Measurements from ENCODE around the gene ZNF512B.
"Not testable (repeated sequence)": the region's sequence is repeated elsewhere in the genome, so short reads cannot be mapped to it uniquely, and the experiment has no call there.

ZNF512B gene

GRCh38 chr20:63966172-63966943 lies 3.4 kb downstream of the ZNF512B start:
- no peak for ATAC-seq (replicated peaks; ENCODE audit: extremely low read depth, poor library complexity, severe bottlenecking)
- no peaks in the 10 kb centered on the region for H3K9me3 Mint-ChIP-seq
- no peak overlapping the region for H3K4me3 Mint-ChIP-seq
- DNase-seq (ENCODE audit: low spot score in 2 of 2) = no peak
- H3K27ac Mint-ChIP-seq (ENCODE audit: low read depth) = no peak overlapping the region
- H3K36me3 Mint-ChIP-seq (ENCODE audit: insufficient read depth) = peaks cover 7% of the 10 kb centered on the region
- H3K4me1 Mint-ChIP-seq = peaks cover 8% of the 10 kb centered on the region
- no peaks in the 10 kb centered on the region for H3K27me3 Mint-ChIP-seq

GRCh38 chr20:63964412-63964811 lies 5.3 kb downstream of the ZNF512B start:
- peaks cover 6% of the 10 kb centered on the region for H3K36me3 Mint-ChIP-seq (ENCODE audit: insufficient read depth)
- peaks cover 8% of the 10 kb centered on the region for H3K4me1 Mint-ChIP-seq
- H3K27ac Mint-ChIP-seq (ENCODE audit: low read depth) = no peak overlapping the region
- DNase-seq (ENCODE audit: low spot score in 2 of 2) (no peak), ATAC-seq (replicated peaks; ENCODE audit: extremely low read depth, poor library complexity, severe bottlenecking) (no peak)
- no peaks in the 10 kb centered on the region for H3K9me3 Mint-ChIP-seq
- H3K27me3 Mint-ChIP-seq = no peaks in the 10 kb centered on the region
- no peak overlapping the region for H3K4me3 Mint-ChIP-seq

GRCh38 chr20:63963784-63964301 lies 5.9 kb downstream of the ZNF512B start:
- Mint-ChIP-seq H3K27ac (ENCODE audit: low read depth) (no peak overlapping the region), H3K4me1 (peaks cover 6% of the 10 kb centered on the region), H3K36me3 (ENCODE audit: insufficient read depth) (peaks cover 4% of the 10 kb centered on the region), H3K4me3 (no peak overlapping the region), H3K9me3 (no peaks in the 10 kb centered on the region), H3K27me3 (no peaks in the 10 kb centered on the region)
- DNase-seq (ENCODE audit: low spot score in 2 of 2) = no peak
- ATAC-seq (replicated peaks; ENCODE audit: extremely low read depth, poor library complexity, severe bottlenecking) = no peak

- Mint-ChIP-seq H3K27me3 (no peaks in the 10 kb centered on the region), H3K36me3 (ENCODE audit: insufficient read depth) (peaks cover 3% of the 10 kb centered on the region), H3K27ac (ENCODE audit: low read depth) (no peak overlapping the region), H3K9me3 (no peaks in the 10 kb centered on the region), H3K4me3 (no peak overlapping the region), H3K4me1 (peaks cover 1% of the 10 kb centered on the region)
- ATAC-seq (replicated peaks; ENCODE audit: extremely low read depth, poor library complexity, severe bottlenecking) (no peak), DNase-seq (ENCODE audit: low spot score in 2 of 2) (no peak)
Observed at GRCh38 chr20:63963348-63963741, 6.4 kb downstream of the ZNF512B start.

- DNase-seq (ENCODE audit: low spot score in 2 of 2) (no peak), ATAC-seq (replicated peaks; ENCODE audit: extremely low read depth, poor library complexity, severe bottlenecking) (no peak)
- Mint-ChIP-seq H3K4me1 (no peaks in the 10 kb centered on the region), H3K36me3 (ENCODE audit: insufficient read depth) (peaks cover 4% of the 10 kb centered on the region), H3K27ac (ENCODE audit: low read depth) (no peak overlapping the region), H3K4me3 (no peak overlapping the region), H3K27me3 (no peaks in the 10 kb centered on the region), H3K9me3 (no peaks in the 10 kb centered on the region)
Observed at GRCh38 chr20:63962426-63963347, 7.0 kb downstream of the ZNF512B start.

GRCh38 chr20:63961664-63962425 lies 7.9 kb downstream of the ZNF512B start:
- Mint-ChIP-seq H3K27ac (ENCODE audit: low read depth) (no peak overlapping the region), H3K9me3 (no peaks in the 10 kb centered on the region), H3K4me3 (no peak overlapping the region), H3K36me3 (ENCODE audit: insufficient read depth) (peaks cover 5% of the 10 kb centered on the region), H3K27me3 (no peaks in the 10 kb centered on the region), H3K4me1 (peaks cover 5% of the 10 kb centered on the region)
- DNase-seq (ENCODE audit: low spot score in 2 of 2) (no peak), ATAC-seq (replicated peaks; ENCODE audit: extremely low read depth, poor library complexity, severe bottlenecking) (no peak)

GRCh38 chr20:63960654-63961621 lies 8.8 kb downstream of the ZNF512B start:
- H3K36me3 Mint-ChIP-seq (ENCODE audit: insufficient read depth); ATAC-seq (replicated peaks; ENCODE audit: extremely low read depth, poor library complexity, severe bottlenecking); H3K27ac Mint-ChIP-seq (ENCODE audit: low read depth); H3K4me1 Mint-ChIP-seq; DNase-seq (ENCODE audit: low spot score in 2 of 2); H3K4me3 Mint-ChIP-seq; H3K9me3 Mint-ChIP-seq; H3K27me3 Mint-ChIP-seq: not testable (repeated sequence)

GRCh38 chr20:63959699-63960075 lies 10.0 kb downstream of the ZNF512B start:
- no peaks in the 10 kb centered on the region for H3K27me3 Mint-ChIP-seq
- peaks cover 12% of the 10 kb centered on the region for H3K4me1 Mint-ChIP-seq
- DNase-seq (ENCODE audit: low spot score in 2 of 2) (no peak), ATAC-seq (replicated peaks; ENCODE audit: extremely low read depth, poor library complexity, severe bottlenecking) (no peak)
- no peak overlapping the region for H3K4me3 Mint-ChIP-seq
- peaks cover 10% of the 10 kb centered on the region for H3K36me3 Mint-ChIP-seq (ENCODE audit: insufficient read depth)
- no peak overlapping the region for H3K27ac Mint-ChIP-seq (ENCODE audit: low read depth)
- no peaks in the 10 kb centered on the region for H3K9me3 Mint-ChIP-seq

GRCh38 chr20:63958964-63959698 lies 10.6 kb downstream of the ZNF512B start:
- Mint-ChIP-seq H3K27ac (ENCODE audit: low read depth) (no peak overlapping the region), H3K4me3 (no peak overlapping the region), H3K36me3 (ENCODE audit: insufficient read depth) (peaks cover 15% of the 10 kb centered on the region), H3K27me3 (no peaks in the 10 kb centered on the region), H3K4me1 (peaks cover 18% of the 10 kb centered on the region), H3K9me3 (no peaks in the 10 kb centered on the region)
- no peak for ATAC-seq (replicated peaks; ENCODE audit: extremely low read depth, poor library complexity, severe bottlenecking)
- DNase-seq (ENCODE audit: low spot score in 2 of 2) = no peak

- Mint-ChIP-seq H3K4me3 (no peak overlapping the region), H3K9me3 (no peaks in the 10 kb centered on the region), H3K27me3 (no peaks in the 10 kb centered on the region), H3K27ac (ENCODE audit: low read depth) (no peak overlapping the region), H3K4me1 (peaks cover 24% of the 10 kb centered on the region), H3K36me3 (ENCODE audit: insufficient read depth) (peaks cover 17% of the 10 kb centered on the region)
- ATAC-seq (replicated peaks; ENCODE audit: extremely low read depth, poor library complexity, severe bottlenecking) (no peak), DNase-seq (ENCODE audit: low spot score in 2 of 2) (no peak)
Observed at GRCh38 chr20:63958471-63958870, 11.3 kb downstream of the ZNF512B start.
